GM12892 (cell line): Measurements from ENCODE around the gene ARID5A.

Experiments
- DNase-seq: peaks from one replicate; pipeline ENCODE4 v3.0.0; 2011; ENCODE audit not compliant: insufficient read length
- FAIRE-seq: peaks from 2 replicates; lab custom pipeline; 2011; peaks lifted over from hg19 to GRCh38; lab: Jason Lieb, UNC
- POLR2A ChIP-seq: IDR thresholded peaks from 2 replicates; pipeline ENCODE4 v1.6.1; 2011; ENCODE audit warnings: low read depth, low read length, control low read depth
- POLR2AphosphoS5 ChIP-seq: IDR thresholded peaks from 2 replicates; pipeline ENCODE4 v1.6.1; 2011; ENCODE audit warnings: low read depth, low read length, control low read depth
- TAF1 ChIP-seq: IDR thresholded peaks from 2 replicates; pipeline ENCODE4 v1.6.1; 2011; ENCODE audit warnings: low read depth, mild to moderate bottlenecking, control low read depth, low read length, borderline replicate concordance

Gene ARID5A

GRCh38 chr2:96500385-96501066, 36.0 kb upstream of the ARID5A start:
- FAIRE-seq (peak; percentile 9), DNase-seq (no peak)
- TF ChIP-seq POLR2A (no peak), POLR2AphosphoS5 (no peak), TAF1 (no peak)

- no peak for TF ChIP-seq POLR2A
- no peak for TF ChIP-seq POLR2AphosphoS5
- TF ChIP-seq TAF1, result no peak
- DNase-seq, result no peak
- FAIRE-seq, result peak; percentile 84
Measured at GRCh38 chr2:96501471-96501874, 35.1 kb upstream of the ARID5A start.

GRCh38 chr2:96501886-96502810, 34.4 kb upstream of the ARID5A start:
- TF ChIP-seq TAF1 (no peak), POLR2AphosphoS5 (no peak), POLR2A (no peak)
- FAIRE-seq (no peak), DNase-seq (no peak)

- no peak for DNase-seq
- peak; percentile 77 for FAIRE-seq
- TF ChIP-seq POLR2A (no peak), TAF1 (no peak), POLR2AphosphoS5 (no peak)
Measured at GRCh38 chr2:96502891-96503636, 33.5 kb upstream of the ARID5A start.

GRCh38 chr2:96503637-96504243, 32.8 kb upstream of the ARID5A start:
- no peak for FAIRE-seq
- DNase-seq, result no peak
- TF ChIP-seq POLR2AphosphoS5 (no peak), POLR2A (no peak), TAF1 (no peak)

GRCh38 chr2:96505231-96505889, 31.2 kb upstream of the ARID5A start, which contains the start of gene NEURL3:
TSS of gene NEURL3 (minus strand) at chr2:96505357. CDS start at chr2:96505286, 71 bp downstream.
- FAIRE-seq, result no peak
- DNase-seq, result no peak
- TF ChIP-seq TAF1, result no peak
- no peak for TF ChIP-seq POLR2A
- TF ChIP-seq POLR2AphosphoS5, result no peak

- TF ChIP-seq POLR2A, result no peak
- TF ChIP-seq POLR2AphosphoS5, result no peak
- no peak for TF ChIP-seq TAF1
- DNase-seq (no peak), FAIRE-seq (no peak)
Measured at GRCh38 chr2:96506016-96506906, 30.3 kb upstream of the ARID5A start.

- DNase-seq (no peak), FAIRE-seq (no peak)
- TF ChIP-seq POLR2AphosphoS5, result no peak
- no peak for TF ChIP-seq TAF1
- no peak for TF ChIP-seq POLR2A
Measured at GRCh38 chr2:96506907-96507240, 29.7 kb upstream of the ARID5A start.

GRCh38 chr2:96507957-96508520, 28.5 kb upstream of the ARID5A start:
- TF ChIP-seq POLR2A (no peak), TAF1 (no peak)
- DNase-seq (peak; percentile 90), FAIRE-seq (peak; percentile 65)

GRCh38 chr2:96508521-96509113, 27.9 kb upstream of the ARID5A start:
- DNase-seq (no peak), FAIRE-seq (peak; percentile 27)
- TF ChIP-seq POLR2AphosphoS5 (no peak), POLR2A (no peak), TAF1 (no peak)
